Activated naive CD8-positive, alpha-beta T cell (primary cell): ENCODE measurements around the gene RFPL2.
"Not testable (repeated sequence)": the region's sequence is repeated elsewhere in the genome, so short reads cannot be mapped to it uniquely, and the experiment has no call there.

Experiments used
- H3K27ac Mint-ChIP-seq: one replicate; pipeline ENCODE4 v1.8.0; 2021; ENCODE audit warnings: mixed read lengths
- H3K27me3 Mint-ChIP-seq: one replicate; pipeline ENCODE4 v1.8.0; 2021; ENCODE audit warnings: mixed read lengths
- H3K36me3 Mint-ChIP-seq: one replicate; pipeline ENCODE4 v1.8.0; 2021; ENCODE audit warnings: mixed read lengths
- H3K4me1 Mint-ChIP-seq: one replicate; pipeline ENCODE4 v1.8.0; 2021; ENCODE audit warnings: low read depth, mixed read lengths
- H3K4me3 Mint-ChIP-seq: one replicate; pipeline ENCODE4 v1.8.0; 2021; ENCODE audit warnings: mild to moderate bottlenecking, mixed read lengths
- H3K9me3 Mint-ChIP-seq: one replicate; pipeline ENCODE4 v1.8.0; 2021; ENCODE audit warnings: low read depth, mixed read lengths

RFPL2 gene

DNA sequence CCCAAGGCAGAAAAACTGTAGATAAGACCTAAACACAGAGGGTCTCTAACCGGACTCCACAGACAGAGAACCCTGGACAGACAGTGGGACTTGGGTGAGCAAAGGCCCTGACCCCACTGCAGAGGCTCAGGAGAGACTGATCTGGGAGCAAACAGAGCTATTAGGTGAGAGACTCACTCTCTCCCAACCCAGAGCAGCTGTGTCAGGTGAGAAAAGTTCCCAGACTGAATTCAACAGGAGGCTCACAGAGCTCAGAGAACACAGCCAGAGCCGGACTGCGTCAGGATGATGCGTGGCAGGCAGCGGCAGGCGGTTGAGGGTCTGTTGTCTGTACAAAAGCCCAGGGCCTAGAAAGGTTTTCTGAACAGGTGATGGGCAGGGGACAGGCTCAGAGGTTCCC lies 5.5 kb downstream of the RFPL2 start:
- H3K27ac Mint-ChIP-seq = no peak overlapping the region
- peaks cover 33% of the 10 kb centered on the region for H3K4me1 Mint-ChIP-seq
- no peaks in the 10 kb centered on the region for H3K36me3 Mint-ChIP-seq
- peaks cover 2% of the 10 kb centered on the region for H3K27me3 Mint-ChIP-seq
- H3K4me3 Mint-ChIP-seq = no peak overlapping the region
- no peaks in the 10 kb centered on the region for H3K9me3 Mint-ChIP-seq

DNA sequence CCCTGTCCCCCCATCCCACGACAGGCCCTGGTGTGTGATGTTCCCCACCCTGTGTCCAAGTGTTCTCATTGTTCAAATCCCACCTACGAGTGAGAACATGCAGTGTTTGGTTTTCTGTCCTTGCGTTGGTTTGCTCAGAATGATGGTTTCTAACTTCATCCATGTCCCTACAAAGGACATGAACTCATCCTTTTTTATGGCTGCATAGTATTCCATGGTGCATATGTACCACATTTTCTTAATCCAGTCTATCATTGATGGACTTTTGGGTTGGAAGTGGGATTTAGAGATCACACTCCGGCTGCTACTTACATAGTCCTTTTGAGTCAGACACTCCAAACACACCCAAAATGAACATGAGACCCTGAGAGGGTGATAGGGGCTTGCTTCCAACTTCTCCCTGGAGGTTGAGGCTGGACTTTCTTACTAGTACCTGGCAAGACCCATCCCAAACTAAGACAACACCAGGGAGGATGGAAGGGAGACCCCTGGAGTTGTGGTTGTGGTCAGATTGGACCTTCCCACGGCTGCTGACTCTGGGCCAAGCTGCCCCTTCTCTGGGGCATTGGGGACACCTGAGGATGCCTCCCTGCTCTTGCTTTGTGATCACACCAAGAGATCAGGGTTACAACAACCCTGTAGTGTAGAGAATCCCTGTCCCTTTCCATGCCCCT lies 7.2 kb downstream of the RFPL2 start:
- H3K9me3 Mint-ChIP-seq, H3K27me3 Mint-ChIP-seq, H3K36me3 Mint-ChIP-seq, H3K4me3 Mint-ChIP-seq, H3K27ac Mint-ChIP-seq: not testable (repeated sequence)
- H3K4me1 Mint-ChIP-seq = peaks cover 19% of the 10 kb centered on the region

DNA sequence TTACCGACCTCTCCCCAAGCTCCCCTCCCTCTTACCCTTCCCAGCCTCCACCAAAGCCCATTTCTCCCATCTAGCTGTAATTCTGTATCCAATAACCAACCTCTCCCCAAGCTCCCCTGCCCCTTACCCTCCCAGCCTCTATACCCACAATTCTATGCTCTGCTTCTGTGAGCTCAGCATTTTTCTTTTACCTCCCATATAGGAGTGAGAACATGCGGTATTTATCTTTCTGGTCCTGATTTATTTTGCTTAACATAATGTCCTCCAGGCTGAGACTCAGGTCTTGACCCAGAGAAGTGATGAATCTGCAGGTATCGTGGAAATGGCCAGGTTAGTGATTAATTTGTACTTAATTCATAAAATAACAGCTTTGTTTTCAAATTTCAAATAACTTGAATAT lies 9.0 kb downstream of the RFPL2 start:
- not testable (repeated sequence) for H3K27me3 Mint-ChIP-seq, H3K4me3 Mint-ChIP-seq, H3K9me3 Mint-ChIP-seq, H3K4me1 Mint-ChIP-seq, H3K27ac Mint-ChIP-seq, H3K36me3 Mint-ChIP-seq

DNA sequence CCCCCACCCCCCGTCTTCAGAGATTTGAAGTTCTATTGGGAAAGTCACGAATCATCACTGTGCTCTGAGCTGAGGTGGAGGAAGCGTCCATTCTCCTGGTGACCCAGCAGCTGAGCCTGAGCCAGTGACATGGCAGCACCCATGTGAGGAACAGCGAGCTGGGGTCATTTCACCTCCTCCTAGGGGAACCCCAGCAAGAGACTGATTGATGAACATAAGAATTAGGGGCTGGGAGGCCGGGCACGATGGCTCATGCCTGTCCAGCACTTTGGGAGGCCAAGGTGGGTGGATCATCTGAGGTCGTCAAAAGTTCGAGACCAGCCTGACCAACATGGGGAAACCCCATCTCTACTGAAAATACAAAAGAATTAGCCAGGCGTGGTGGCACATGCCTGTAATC lies 11.5 kb downstream of the RFPL2 start:
- not testable (repeated sequence) for H3K27ac Mint-ChIP-seq, H3K4me1 Mint-ChIP-seq, H3K4me3 Mint-ChIP-seq, H3K27me3 Mint-ChIP-seq, H3K36me3 Mint-ChIP-seq, H3K9me3 Mint-ChIP-seq

GRCh38 chr22:32191021-32191420 lies 13.9 kb downstream of the RFPL2 start:
- H3K27ac Mint-ChIP-seq, H3K4me1 Mint-ChIP-seq, H3K27me3 Mint-ChIP-seq, H3K4me3 Mint-ChIP-seq, H3K9me3 Mint-ChIP-seq, H3K36me3 Mint-ChIP-seq: not testable (repeated sequence)

GRCh38 chr22:32185821-32186220 lies 19.1 kb downstream of the RFPL2 start:
- Mint-ChIP-seq H3K4me1 (no peaks in the 10 kb centered on the region), H3K4me3 (no peak overlapping the region), H3K27me3 (peaks cover 5% of the 10 kb centered on the region), H3K36me3 (no peaks in the 10 kb centered on the region), H3K9me3 (no peaks in the 10 kb centered on the region), H3K27ac (no peak overlapping the region)

- Mint-ChIP-seq H3K27me3 (peaks cover 8% of the 10 kb centered on the region), H3K36me3 (no peaks in the 10 kb centered on the region), H3K4me3 (no peak overlapping the region), H3K9me3 (no peaks in the 10 kb centered on the region), H3K4me1 (no peaks in the 10 kb centered on the region), H3K27ac (no peak overlapping the region)
These were observed 21.2 kb downstream of the RFPL2 start for GRCh38 chr22:32183625-32184024.

GRCh38 chr22:32181043-32181442 lies 23.8 kb downstream of the RFPL2 start:
- H3K4me1 Mint-ChIP-seq = no peaks in the 10 kb centered on the region
- H3K27ac Mint-ChIP-seq = no peak overlapping the region
- peaks cover 19% of the 10 kb centered on the region for H3K27me3 Mint-ChIP-seq

GRCh38 chr22:32177221-32177765 lies 27.6 kb downstream of the RFPL2 start:
- Mint-ChIP-seq H3K36me3 (no peaks in the 10 kb centered on the region), H3K4me3 (no peak overlapping the region), H3K27ac (no peak overlapping the region), H3K27me3 (peaks cover 32% of the 10 kb centered on the region), H3K4me1 (no peaks in the 10 kb centered on the region), H3K9me3 (no peaks in the 10 kb centered on the region)

More at GRCh38 chr22:32181043-32181442, 23.8 kb downstream of the RFPL2 start:
- H3K36me3 Mint-ChIP-seq = no peaks in the 10 kb centered on the region
- H3K9me3 Mint-ChIP-seq = no peaks in the 10 kb centered on the region
- H3K4me3 Mint-ChIP-seq = no peak overlapping the region

GRCh38 chr22:32175683-32176644 lies 28.9 kb downstream of the RFPL2 start:
- Mint-ChIP-seq H3K27me3 (peaks cover 32% of the 10 kb centered on the region), H3K4me1 (no peaks in the 10 kb centered on the region), H3K27ac (no peak overlapping the region), H3K4me3 (no peak overlapping the region), H3K9me3 (no peaks in the 10 kb centered on the region), H3K36me3 (no peaks in the 10 kb centered on the region)

DNA sequence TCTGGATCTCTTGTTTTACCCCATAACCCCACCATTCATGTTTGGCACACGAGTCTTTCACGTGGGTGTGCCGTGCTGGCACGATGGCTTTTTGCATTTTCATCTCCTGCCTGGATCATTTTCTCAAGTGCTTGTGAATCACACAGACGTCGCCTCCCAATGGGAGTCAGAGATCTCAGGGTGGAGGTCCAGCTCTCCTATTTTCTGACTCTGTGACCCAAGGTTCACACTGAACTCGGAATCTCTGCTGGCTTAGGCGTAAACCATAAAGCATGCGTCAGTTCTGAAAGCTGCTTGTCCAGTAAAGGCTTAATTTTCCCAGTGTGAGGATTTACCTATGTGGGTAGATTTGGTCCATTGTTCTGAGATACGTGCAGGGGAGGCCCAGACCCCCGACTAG lies 29.8 kb downstream of the RFPL2 start:
- Mint-ChIP-seq H3K9me3 (no peaks in the 10 kb centered on the region), H3K27ac (no peak overlapping the region), H3K4me1 (no peaks in the 10 kb centered on the region), H3K27me3 (peaks cover 32% of the 10 kb centered on the region), H3K4me3 (no peak overlapping the region), H3K36me3 (no peaks in the 10 kb centered on the region)

- Mint-ChIP-seq H3K27me3 (peaks cover 4% of the 10 kb centered on the region), H3K9me3 (no peaks in the 10 kb centered on the region), H3K4me3 (no peak overlapping the region), H3K27ac (no peak overlapping the region), H3K4me1 (peaks cover 3% of the 10 kb centered on the region), H3K36me3 (no peaks in the 10 kb centered on the region)
These were observed 39.2 kb downstream of the RFPL2 start for GRCh38 chr22:32165681-32166080.

DNA sequence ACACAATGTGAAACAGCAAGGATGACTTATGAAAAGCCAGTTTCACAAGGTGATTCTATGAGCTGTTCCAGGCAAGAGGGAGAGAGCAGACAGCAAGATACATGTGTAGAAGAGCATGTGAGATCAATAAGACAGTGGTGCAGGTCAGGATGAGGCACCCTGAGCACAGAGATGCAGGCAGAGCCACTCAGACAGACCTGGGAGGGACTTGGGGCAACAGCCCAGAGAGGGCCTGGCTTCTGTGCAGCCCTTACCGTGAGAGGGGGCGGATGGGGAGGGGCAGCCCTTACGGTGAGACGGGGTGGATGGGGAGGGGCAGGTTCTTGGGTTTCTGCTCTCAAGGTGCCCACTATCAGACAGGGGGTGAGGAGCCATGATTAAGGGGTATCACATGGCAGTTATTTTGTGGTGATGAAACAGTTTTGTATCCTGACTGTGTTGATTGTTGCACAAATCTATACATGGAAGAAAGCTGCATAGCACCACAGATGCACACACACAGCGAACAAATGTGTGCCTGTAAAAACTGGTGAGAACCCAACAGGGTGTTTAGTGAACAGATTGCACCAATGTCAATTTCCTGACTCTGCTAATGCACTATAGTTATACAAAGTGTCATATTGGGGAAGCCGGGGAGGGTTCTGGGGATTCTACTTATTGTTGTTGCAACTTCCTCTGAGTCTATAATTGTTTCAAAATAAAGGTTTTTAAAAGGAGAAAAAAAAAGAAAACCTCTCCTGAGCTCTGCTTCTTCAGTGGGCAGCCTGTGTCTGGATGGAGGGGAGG lies 40.6 kb downstream of the RFPL2 start:
- H3K4me1 Mint-ChIP-seq = peaks cover 3% of the 10 kb centered on the region
- peaks cover 4% of the 10 kb centered on the region for H3K27me3 Mint-ChIP-seq
- no peaks in the 10 kb centered on the region for H3K9me3 Mint-ChIP-seq
- no peak overlapping the region for H3K27ac Mint-ChIP-seq
- H3K4me3 Mint-ChIP-seq = no peak overlapping the region
- no peaks in the 10 kb centered on the region for H3K36me3 Mint-ChIP-seq

- not testable (repeated sequence) for H3K27ac Mint-ChIP-seq
These were observed 44.5 kb downstream of the RFPL2 start for GRCh38 chr22:32160411-32160810.

More at GRCh38 chr22:32160411-32160810, 44.5 kb downstream of the RFPL2 start:
- not testable (repeated sequence) for H3K36me3 Mint-ChIP-seq, H3K9me3 Mint-ChIP-seq, H3K27me3 Mint-ChIP-seq, H3K4me3 Mint-ChIP-seq, H3K4me1 Mint-ChIP-seq
